GM12878 (cell line): ENCODE data around the gene MCM3. TPM values are rescaled to one million over a fixed set of nuclear protein-coding genes. Genes with fewer than 3 reads are reported as not detected.

Experiments used
- ATAC-seq: fragments of 200-7000 bp; cut with Tn5 transposase; 3 replicates; pipeline ENCODE4 v1.9.1; 2020; ENCODE audit warnings: mild to moderate bottlenecking, moderate library complexity
- BruUV-seq: library from RNA; stranded (reverse); fragments of 400-500 nt; replicated peaks from 2 replicates; lab custom pipeline; 2021; lab: Mats Ljungman, UMichigan
- CTCF ChIA-PET: fragments of 300-600 bp; sonication (Branson Sonifier 250); formaldehyde crosslinking; extraction: SDS; loops from one replicate; lab custom pipeline; 2021; ENCODE audit warnings: inconsistent platforms; lab: Yijun Ruan, JAX
- POLR2A ChIA-PET: fragments of 350-600 bp; formaldehyde crosslinking; extraction: SDS; loops from one replicate; lab custom pipeline; 2021; ENCODE audit warnings: inconsistent platforms; lab: Charles Lee
- RAD21 ChIA-PET: fragments of 300-600 bp; sonication (Branson Sonifier 250); formaldehyde crosslinking; loops from one replicate; lab custom pipeline; 2023; ENCODE audit warnings: antibody characterized with exemption; ENCODE audit not compliant: unreplicated experiment; lab: Charles Lee
- SMC1A ChIA-PET: fragments of 300-600 bp; sonication (Branson Sonifier 250); formaldehyde crosslinking; loops from one replicate; lab custom pipeline; 2023; ENCODE audit not compliant: unreplicated experiment, uncharacterized antibody; lab: Charles Lee
- DNase-seq: peaks from one replicate; pipeline ENCODE4 v3.0.0-alpha.2; 2011; ENCODE audit warnings: low read depth, low spot score
- FAIRE-seq: peaks from 3 replicates; lab custom pipeline; 2011; peaks lifted over from hg19 to GRCh38; lab: Jason Lieb, UNC
- H2AFZ ChIP-seq: 2 replicates; pipeline ENCODE4 v1.6.0; 2011; ENCODE audit warnings: low read depth, low read length, control low read depth; ENCODE audit not compliant: control insufficient read depth
- H3K27ac ChIP-seq: 2 replicates; pipeline ENCODE4 v1.5.1; 2011; ENCODE audit warnings: control low read depth; ENCODE audit not compliant: control insufficient read depth, insufficient read depth
- H3K27me3 ChIP-seq, 2 experiments: replicated peaks in 1 of 2; 2 replicates each; pipeline versions ENCODE4 v1.6.0 to v1.6.1; 2011; ENCODE audit warnings: low read length in 1 of 2; ENCODE audit not compliant: control insufficient read depth in 2 of 2, insufficient read depth in 2 of 2
- H3K36me3 ChIP-seq, 2 experiments: 2 replicates each; pipeline ENCODE4 v1.5.1; 2011; ENCODE audit warnings: low read length in 1 of 2; ENCODE audit not compliant: control insufficient read depth in 2 of 2, insufficient read depth in 2 of 2
- H3K4me1 ChIP-seq: 2 replicates; pipeline ENCODE4 v1.6.1; 2011; ENCODE audit warnings: mild to moderate bottlenecking, low read length, moderate library complexity, mixed read lengths; ENCODE audit not compliant: control insufficient read depth, insufficient read depth
- H3K4me2 ChIP-seq: 2 replicates; pipeline ENCODE4 v1.6.0; 2011; ENCODE audit warnings: control low read depth; ENCODE audit not compliant: control insufficient read depth, insufficient read depth
- H3K4me3 ChIP-seq: fragments of 200-600 bp; sonication (generic); 2 replicates; pipeline ENCODE4 v1.5.1; 2016
- H3K79me2 ChIP-seq: 2 replicates; pipeline ENCODE4 v1.6.0; 2011; ENCODE audit warnings: low read length; ENCODE audit not compliant: control insufficient read depth, insufficient read depth
- H3K9ac ChIP-seq: 2 replicates; pipeline ENCODE4 v1.8.0; 2011; ENCODE audit warnings: low read length, control low read depth, mixed read lengths; ENCODE audit not compliant: control insufficient read depth, insufficient read depth
- H3K9me3 ChIP-seq: replicated peaks from 3 replicates; pipeline ENCODE4 v1.5.1; 2011; ENCODE audit warnings: mild to moderate bottlenecking, low read length; ENCODE audit not compliant: control insufficient read depth, insufficient read depth
- H4K20me1 ChIP-seq: 2 replicates; pipeline ENCODE4 v1.6.0; 2011; ENCODE audit not compliant: control insufficient read depth, insufficient read depth
- ATF3 ChIP-seq: IDR thresholded peaks from 2 replicates; pipeline ENCODE4 v1.6.1; 2011; ENCODE audit warnings: low read depth, mild to moderate bottlenecking, low read length, moderate library complexity, borderline replicate concordance; ENCODE audit errors: extremely low read depth
- BHLHE40 ChIP-seq, 2 experiments: fragments of 450-650 bp in 1 of 2; IDR thresholded peaks; 2 replicates each; pipeline ENCODE4 v1.6.1; 2011 to 2017; ENCODE audit warnings: low read depth in 2 of 2, borderline replicate concordance in 1 of 2, improper control_type of control experiment in 1 of 2, low read length in 1 of 2, mild to moderate bottlenecking in 1 of 2
- IKZF2 ChIP-seq, 2 experiments: fragments of 450-650 bp; IDR thresholded peaks; 2 replicates each; pipeline ENCODE4 v1.6.1; 2017; ENCODE audit warnings: mild to moderate bottlenecking in 2 of 2, moderate library complexity in 2 of 2
- IRF5 ChIP-seq: fragments of 450-650 bp; IDR thresholded peaks from 2 replicates; pipeline ENCODE4 v1.6.1; 2017; ENCODE audit warnings: borderline replicate concordance
- SMAD5 ChIP-seq: IDR thresholded peaks from 2 replicates; pipeline ENCODE4 v1.6.1; 2016; ENCODE audit warnings: antibody characterized with exemption, low read depth
- SMARCA5 ChIP-seq: fragments of 450-650 bp; IDR thresholded peaks from 2 replicates; pipeline ENCODE4 v1.6.1; 2017; ENCODE audit warnings: mild to moderate bottlenecking
- SP1 ChIP-seq: IDR thresholded peaks from one replicate; pipeline ENCODE4 v1.6.1; 2011; ENCODE audit warnings: low read depth, low read length
- TAF1 ChIP-seq: IDR thresholded peaks from 2 replicates; pipeline ENCODE4 v1.6.1; 2011; ENCODE audit warnings: mild to moderate bottlenecking, low read depth, low read length, borderline replicate concordance
- ZBTB40 ChIP-seq: fragments of 450-650 bp; IDR thresholded peaks from 2 replicates; pipeline ENCODE4 v1.6.1; 2016; ENCODE audit warnings: mild to moderate bottlenecking, moderate library complexity, borderline replicate concordance
- ZNF592 ChIP-seq: fragments of 450-650 bp; IDR thresholded peaks from 2 replicates; pipeline ENCODE4 v1.6.1; 2017; ENCODE audit warnings: mild to moderate bottlenecking, moderate library complexity
- ZZZ3 ChIP-seq: IDR thresholded peaks from 2 replicates; pipeline ENCODE4 v1.6.1; 2011; ENCODE audit warnings: low read depth; ENCODE audit not compliant: control insufficient read depth, insufficient read length
- WGBS: methylation state at CpG from one replicate; pipeline ENCODE4 v1.1.6; 2016; ENCODE audit warnings: low lambda C conversion rate; ENCODE audit not compliant: insufficient replicate concordance, insufficient coverage; ENCODE audit errors: missing lambda C conversion rate; 5-methylcytosine and 5-hydroxymethylcytosine counted together
- in situ Hi-C: fragments of 300-500 bp; cut with MboI; formaldehyde crosslinking; loops from 9 replicates; pipeline ENCODE4 v1.14.3; 2018; ENCODE audit warnings: mixed read lengths
- intact Hi-C: fragments of 100-400 bp; cut with micrococcal nuclease; formaldehyde crosslinking; loops from one replicate; pipeline ENCODE4 v1.14.2; 2022; ENCODE audit not compliant: unreplicated experiment
- polyA plus RNA-seq, 11 experiments: library from polyadenylated mRNA; depleted of rRNA in 4 of 11; unstranded in 6 of 11; stranded (reverse) in 5 of 11; fragments of >200 nt; fragmentation: Nextera tagmentation in 4 of 11; fragmentation: Illumina TruSeq in 1 of 11; extraction: Ambion mirVana in 4 of 11; extraction: Trizol in 1 of 11; gene quantifications; 1 replicate in 1 of 11; 2 replicates in 10 of 11; pipeline versions ENCODE4 v1.2.1 to v1.2.3, GENCODE V29; 2011 to 2016; ENCODE audit warnings: inconsistent platforms in 2 of 11, missing spikeins in 2 of 11, low read depth in 1 of 11
- total RNA-seq, 4 experiments: library from RNA; depleted of rRNA in 3 of 4; stranded (reverse); fragments of >200 nt in 3 of 4; fragmentation: Illumina TruSeq in 1 of 4; extraction: Trizol in 1 of 4; gene quantifications; 2 replicates each; pipeline versions ENCODE4 v1.2.1 to v1.2.3, GENCODE V29; 2013 to 2021

The MCM3 gene
- total and polyA plus RNA-seq, 10 of the 15 experiments (the other 5 are each of a cell fraction or from before 2014, with no cell fraction given): 74.1 to 265 (median 214) TPM

GRCh38 chr6:52312461-52312860, 27.9 kb upstream of the MCM3 start:
- no peaks in the 10 kb centered on the region for H3K27me3 ChIP-seq
- ChIA-PET SMC1A (interaction anchor here (0.9 to 1.4 kb wide), 6 partner anchors 14 to 79 kb away, joined by 3 to 4 read pairs (median 3); partner anchors contain the start of gene PAQR8), CTCF (interaction anchor here (0.9 to 1.9 kb wide), 4 partner anchors 49 to 103 kb away, joined by 3 to 4 read pairs (median 3); no protein-coding TSS in a partner anchor), RAD21 (interaction anchor here (1.5 kb wide), 1 partner anchor 16 kb away, joined by 3 read pairs; no protein-coding TSS in a partner anchor), POLR2A (interaction anchor here (1.5 kb wide), 1 partner anchor 50 kb away, joined by 3 read pairs; the partner anchor contains the start of gene PAQR8)
- no peak overlapping the region for H3K9ac ChIP-seq
- no peaks in the 10 kb centered on the region for H3K36me3 ChIP-seq
- no peak for TF ChIP-seq SP1
- no peak for TF ChIP-seq ATF3
- TF ChIP-seq SMARCA5: no peak
- TF ChIP-seq TAF1: no peak
- no peak for TF ChIP-seq IKZF2 (IDR thresholded peaks at IDR 0.05)
- TF ChIP-seq ZBTB40: no peak
- TF ChIP-seq BHLHE40 (IDR thresholded peaks at IDR 0.05; ENCODE audit: borderline replicate concordance in 1 of 2, low read depth in 2 of 2, low read length in 1 of 2): no peak
- no peak for TF ChIP-seq ZZZ3
- TF ChIP-seq IRF5: no peak
- TF ChIP-seq ZNF592: no peak
- TF ChIP-seq SMAD5: no peak
- no TSS peak for BruUV-seq
- H3K4me3 ChIP-seq: no peak overlapping the region
- H3K4me2 ChIP-seq: no peak overlapping the region
- H2AFZ ChIP-seq: no peak overlapping the region
- in situ Hi-C loops (no loop called here), intact Hi-C loops (no loop called here)
- no peaks in the 10 kb centered on the region for H3K9me3 ChIP-seq
- FAIRE-seq: no peak
- no peak for DNase-seq
- ATAC-seq: no peak
- H3K4me1 ChIP-seq: peaks cover 13% of the 10 kb centered on the region
- H4K20me1 ChIP-seq: no peaks in the 10 kb centered on the region
- no peak overlapping the region for H3K27ac ChIP-seq
- no peaks in the 10 kb centered on the region for H3K79me2 ChIP-seq
- WGBS: 96% methylated on average over 2 of the region's 2 CpGs
